ACHN (cell line): ENCODE measurements around the gene EMC1.
A peak's percentile ranks its signal among the peaks of the same experiment; 100 is the strongest.
"Not testable (repeated sequence)": the region's sequence is repeated elsewhere in the genome, so short reads cannot be mapped to it uniquely, and the experiment has no call there.

Experiments used
- DNase-seq: peaks from one replicate; pipeline ENCODE4 v3.0.0-alpha.2; 2015
- in situ Hi-C: cut with HindIII; loops from 2 replicates; pipeline ENCODE4 v1.10.0; 2017; ENCODE audit warnings: low sequenced_read_pairs, low pct_ligation_motif_present, low pct_unique_long_range_greater_than_20kb

The EMC1 gene

DNA sequence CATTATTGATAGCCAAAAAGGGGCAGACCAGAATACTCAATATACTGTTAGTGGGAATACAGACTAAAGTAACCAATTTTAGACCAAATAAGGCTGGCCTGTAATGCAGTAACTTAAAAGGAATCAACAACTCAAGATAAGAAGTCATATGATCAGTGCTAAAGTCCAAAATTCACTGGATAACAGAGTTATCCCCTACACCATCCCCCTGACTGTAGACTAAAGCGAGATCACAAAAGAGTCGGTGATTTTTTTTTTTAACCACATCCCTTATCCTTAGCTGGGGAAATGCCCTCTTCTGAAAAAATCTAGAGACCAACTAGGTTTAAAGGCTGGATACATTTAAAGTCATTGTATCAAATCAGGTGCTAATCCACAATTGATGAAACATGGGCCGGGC lies 48.9 kb downstream of the EMC1 start:
- in situ Hi-C loops: no loop called here
- no peak for DNase-seq

DNA sequence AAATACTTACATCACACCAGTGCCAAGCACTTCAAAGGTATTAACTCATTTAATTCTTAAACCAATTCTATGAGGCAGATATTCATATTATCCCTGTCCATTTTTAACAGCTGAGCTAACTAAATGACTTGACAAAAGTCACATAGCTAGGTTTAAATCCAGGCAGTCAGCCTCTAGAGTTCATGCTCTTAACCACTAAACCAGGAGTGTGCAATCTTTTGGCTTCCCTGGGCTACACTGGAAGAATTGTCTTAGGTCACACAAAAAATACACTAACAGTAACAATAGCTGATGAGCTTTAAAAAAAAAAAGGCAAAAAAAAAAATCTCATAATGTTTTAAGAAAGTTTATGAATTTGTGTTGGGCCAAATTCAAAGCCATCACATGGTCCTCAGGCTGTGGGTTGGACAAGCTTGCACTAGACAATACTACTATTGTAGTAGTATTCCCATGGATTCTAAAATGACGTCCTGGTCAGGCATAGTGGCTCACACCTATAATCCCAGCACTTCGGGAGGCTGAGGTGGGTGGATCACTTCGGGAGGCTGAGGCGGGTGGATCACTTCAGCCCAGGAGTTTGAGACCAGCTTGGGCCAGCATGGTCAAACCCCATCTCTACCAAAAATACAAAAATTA lies 51.2 kb downstream of the EMC1 start:
- in situ Hi-C loops: no loop called here

DNA sequence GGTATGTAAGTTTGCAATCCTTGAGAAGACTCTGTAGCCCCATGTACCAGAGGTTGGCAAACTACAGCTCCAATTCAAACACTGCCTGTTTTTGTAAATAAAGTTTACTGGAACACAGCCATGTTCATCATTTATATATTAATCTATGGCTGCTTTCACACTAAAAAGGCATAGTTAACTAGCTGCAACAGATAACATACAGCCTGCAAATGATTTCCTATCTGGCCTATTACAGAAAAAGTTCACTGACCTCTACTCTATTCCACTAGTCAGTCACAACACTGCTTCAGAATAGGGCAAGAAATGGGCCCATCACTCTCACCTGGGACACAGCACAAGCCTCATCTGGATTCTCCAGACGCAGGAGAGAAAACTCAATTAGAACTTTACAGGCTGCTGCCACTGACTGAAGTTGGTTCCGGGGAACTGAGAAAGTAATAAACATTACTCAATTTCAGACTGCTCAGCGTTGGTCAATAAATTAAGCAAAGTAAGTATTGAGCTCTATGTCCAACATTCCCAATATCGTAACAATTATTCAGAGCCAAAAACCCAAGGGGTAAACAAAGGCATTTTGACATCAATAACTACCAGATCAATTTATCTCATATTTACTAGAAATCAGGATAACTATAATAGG lies 51.9 kb downstream of the EMC1 start:
- DNase-seq: no peak
- in situ Hi-C loops: no loop called here

More for the DNA sequence above, 51.2 kb downstream of the EMC1 start:
- DNase-seq: no peak

DNA sequence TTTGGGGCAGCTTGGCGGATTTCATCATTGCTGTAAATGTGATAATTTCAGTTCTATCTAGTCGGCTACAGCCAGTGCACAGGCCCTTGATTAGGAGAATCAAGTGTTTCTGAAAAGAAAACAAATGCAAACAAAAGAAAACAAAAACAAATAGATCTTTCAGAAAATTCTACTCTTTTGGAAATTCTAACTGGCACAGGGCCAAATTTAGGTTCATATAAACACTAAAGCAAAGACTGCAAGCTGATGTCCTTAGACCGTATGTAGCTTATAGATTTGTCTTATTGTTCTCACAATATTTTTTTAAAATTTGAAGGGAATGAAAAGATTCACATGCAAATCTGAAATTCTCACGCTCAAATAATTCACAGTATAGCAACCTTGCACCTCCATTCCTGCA lies 52.5 kb downstream of the EMC1 start:
- DNase-seq: no peak
- in situ Hi-C loops: no loop called here

DNA sequence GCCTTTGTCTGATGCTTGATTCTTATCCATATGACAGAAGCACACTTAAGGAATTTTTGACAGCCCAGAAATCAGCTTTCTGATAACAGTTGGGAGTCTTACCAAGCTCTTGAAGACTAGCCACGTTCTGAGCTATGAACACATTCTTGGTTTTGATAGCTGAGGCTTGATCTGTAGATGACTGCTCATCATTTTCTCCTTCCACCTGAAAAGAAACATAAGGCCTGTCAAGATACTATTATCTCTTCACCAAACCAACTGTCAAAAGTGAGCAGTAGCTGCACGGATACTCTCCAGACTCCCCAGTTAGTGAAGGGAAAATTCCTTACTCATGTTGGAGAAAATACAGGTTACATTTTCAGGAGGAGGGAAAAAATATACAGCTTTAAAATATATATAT lies 53.5 kb downstream of the EMC1 start:
- no peak for DNase-seq
- in situ Hi-C loops: no loop called here

DNA sequence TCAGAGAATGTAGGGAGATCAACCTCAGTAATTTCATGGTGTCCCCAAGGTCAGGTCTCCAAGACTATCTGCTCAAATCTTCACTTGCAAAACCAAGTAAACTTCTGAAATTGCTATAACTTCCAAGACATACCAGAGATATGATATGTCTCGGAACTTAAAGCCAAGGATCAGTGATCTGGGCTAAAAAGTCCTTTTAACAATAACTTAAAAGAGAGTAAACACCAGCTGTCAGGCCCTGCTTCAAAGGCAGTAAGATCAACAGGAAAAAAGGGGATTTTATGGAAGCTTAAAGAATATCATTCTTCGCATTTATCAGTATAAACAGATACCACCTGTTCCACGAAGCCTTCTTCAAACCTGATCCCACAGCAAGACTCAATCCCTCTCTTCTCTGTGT lies 55.0 kb downstream of the EMC1 start:
- in situ Hi-C loops: no loop called here
- DNase-seq: no peak

DNA sequence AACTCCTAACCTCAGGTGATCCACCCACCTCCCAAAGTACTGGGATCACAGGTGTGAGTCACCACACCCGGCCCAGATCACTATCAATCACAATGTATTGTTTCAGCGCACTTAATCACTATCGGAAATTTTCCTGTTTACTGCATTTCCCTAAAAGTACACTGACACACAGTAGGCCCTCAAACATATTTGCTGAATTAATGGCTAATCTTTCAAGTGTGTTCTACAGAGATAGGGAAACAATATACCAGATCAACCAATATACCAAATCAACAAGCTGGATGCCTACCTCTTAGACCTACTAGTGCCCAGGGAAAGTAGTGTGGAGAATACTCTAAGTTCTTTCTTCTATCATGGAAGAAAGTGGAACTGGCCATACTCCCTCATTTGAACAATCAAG lies 58.3 kb downstream of the EMC1 start:
- in situ Hi-C loops: no loop called here
- DNase-seq: no peak

DNA sequence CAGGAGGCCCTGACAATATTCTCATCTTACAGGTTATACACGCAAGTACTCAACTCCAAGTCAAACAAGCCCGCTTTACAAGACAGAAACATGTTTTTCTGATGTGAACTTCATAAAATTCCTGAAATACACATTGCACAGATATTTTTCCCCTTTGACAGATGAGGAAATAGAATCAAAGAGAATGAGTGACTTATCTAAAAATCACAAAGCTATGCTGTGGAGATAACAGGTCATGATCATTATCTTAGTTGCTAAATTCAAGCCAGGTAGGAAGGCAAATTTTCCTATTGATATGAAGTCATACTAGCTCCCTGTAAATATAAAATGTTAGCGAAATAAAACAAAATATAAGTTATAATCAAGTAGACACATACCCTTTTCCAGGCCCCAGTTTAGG lies 59.5 kb downstream of the EMC1 start:
- in situ Hi-C loops: no loop called here

DNA sequence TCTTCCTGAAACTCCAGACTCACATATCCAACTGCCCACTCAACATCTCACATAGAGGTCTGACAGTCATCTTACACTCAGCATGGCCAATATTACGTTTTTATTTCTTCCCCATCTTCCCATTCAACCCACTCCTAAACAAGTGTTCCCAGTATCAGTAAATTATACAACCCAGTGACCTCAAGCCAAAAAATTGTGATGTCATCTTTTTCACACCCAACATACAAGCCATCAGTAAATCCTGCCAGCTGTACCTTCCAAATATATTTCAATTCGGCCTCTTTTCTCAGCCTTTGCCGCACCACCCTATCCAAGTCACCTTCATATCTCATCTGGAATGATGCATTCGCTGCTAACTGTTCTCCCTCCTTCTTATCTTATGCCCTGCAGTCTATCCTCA lies 60.9 kb downstream of the EMC1 start:
- DNase-seq: no peak
- in situ Hi-C loops: no loop called here

More for the DNA sequence above, 59.5 kb downstream of the EMC1 start:
- DNase-seq: no peak

DNA sequence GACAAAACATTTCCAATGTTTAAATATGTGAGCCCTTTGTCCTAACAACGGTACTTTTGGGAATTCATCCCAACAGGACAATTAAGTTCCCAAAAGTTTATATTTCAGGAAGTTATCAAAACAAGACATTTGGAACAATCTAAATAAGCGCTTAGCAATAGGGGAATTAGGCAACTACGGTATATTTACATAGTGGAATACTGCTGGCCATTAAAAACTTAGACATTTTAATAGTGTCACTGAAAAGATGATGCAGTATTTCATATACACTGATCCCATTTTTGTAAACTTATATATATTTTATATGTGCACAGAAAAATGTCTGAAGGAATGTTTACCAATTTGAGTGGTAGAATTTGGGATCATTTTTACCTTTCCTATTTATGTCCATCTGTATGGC lies 62.1 kb downstream of the EMC1 start:
- in situ Hi-C loops: no loop called here
- no peak for DNase-seq

DNA sequence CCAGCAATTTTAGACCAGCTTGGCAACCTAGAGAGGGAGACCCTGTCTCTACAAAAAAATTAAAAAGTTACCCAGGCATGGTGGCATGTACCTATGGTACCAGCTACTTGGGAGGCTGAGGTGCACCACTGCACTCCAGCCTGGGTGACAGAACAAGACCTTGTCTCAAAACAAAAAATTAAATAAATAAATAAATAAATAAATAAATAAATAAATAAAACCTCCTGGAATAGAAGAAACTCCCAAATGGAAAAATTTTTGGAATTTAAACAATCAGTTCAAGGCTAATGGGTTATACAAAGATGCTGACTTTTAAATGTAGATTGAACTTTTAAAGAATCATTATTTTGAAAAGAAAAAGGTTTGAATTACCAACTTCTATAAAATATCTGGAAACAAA lies 63.5 kb downstream of the EMC1 start:
- in situ Hi-C loops: no loop called here
- no peak for DNase-seq

DNA sequence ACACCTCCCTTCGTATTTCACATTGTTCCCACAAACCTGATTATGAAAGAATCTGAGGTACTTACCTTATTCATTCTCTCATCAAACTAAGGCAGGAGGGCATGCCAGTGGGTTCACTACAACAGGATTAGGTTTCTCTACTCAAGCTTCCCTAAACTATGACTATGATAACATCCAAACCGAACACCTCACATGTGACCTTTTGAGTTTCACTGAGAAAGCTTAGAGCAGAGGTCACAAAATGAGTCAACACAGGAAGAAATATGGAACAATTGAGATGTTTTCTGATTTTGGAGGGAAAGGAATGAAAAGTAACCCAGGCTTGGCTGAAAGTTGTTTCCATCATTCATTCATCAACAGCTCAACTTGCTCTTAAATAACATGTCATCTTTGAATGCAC lies 65.3 kb downstream of the EMC1 start:
- in situ Hi-C loops: no loop called here
- DNase-seq: no peak

DNA sequence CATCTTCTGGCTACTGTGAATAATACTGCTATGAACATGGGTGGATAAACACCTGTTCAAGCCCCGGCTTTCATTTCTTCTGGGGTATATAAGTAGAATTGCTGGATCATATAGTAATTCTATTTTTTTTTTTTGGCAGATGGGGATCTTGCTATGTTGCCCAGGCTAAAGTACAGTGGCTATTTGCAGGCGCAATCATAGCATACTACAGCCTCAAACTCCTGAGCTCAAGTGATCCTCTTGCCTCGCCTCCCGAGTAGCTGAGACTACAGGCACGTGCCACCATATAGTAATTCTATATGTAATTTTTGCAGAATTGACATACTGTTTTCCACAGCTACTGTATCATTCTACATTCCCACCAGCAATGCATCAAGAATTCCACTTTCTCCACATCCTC lies 69.1 kb downstream of the EMC1 start:
- no peak for DNase-seq
- in situ Hi-C loops: no loop called here

DNA sequence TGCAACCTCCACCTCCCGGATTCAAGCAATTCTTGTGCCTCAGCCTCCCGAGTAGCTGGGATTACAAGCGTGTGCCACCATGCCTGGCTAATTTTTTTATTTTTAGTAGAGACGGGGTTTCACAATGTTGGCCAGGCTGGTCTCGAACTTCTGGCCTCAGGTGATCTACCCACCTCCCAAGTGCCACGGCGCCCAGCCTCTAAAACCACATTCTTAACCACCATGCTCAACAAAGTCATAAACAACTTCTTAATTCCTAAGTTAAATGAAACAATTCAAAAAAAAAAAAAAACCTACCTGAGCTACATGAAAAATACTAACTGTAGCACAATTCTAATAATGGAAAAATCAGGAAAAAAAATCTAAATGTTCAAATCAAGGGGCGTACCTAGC lies 71.1 kb downstream of the EMC1 start:
- in situ Hi-C loops, DNase-seq: not testable (repeated sequence)

DNA sequence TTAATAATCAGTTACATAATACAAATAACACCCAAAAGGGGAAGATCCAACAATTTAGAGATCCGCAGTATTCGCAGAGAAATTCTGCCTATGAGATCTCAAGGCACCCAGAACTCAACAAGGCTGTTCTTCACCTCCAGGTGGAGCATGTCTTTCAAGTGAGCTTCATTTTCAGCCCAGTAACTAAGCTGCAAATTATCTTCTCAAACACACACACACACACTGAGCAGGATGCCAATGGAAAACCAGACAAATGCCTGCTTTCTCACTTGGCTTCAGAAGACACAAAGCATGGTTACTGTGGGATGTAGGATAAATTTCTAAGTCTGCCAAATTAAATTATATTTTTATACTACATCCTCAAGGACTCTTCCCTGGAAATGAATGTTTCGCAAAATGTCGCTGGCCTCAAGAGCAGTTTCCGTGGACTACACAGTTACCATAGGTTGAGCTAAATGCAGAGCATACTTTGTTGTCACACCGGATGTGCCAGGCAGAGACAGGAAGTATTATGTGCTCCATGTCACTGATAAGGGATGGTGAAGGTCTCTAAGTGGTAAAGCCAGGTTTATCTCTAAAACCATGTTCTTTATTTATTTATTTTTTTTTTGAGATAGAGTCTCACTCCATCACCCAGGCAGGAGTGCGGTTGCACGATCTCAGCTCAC lies 71.6 kb downstream of the EMC1 start:
- peak; percentile 12 for DNase-seq
- in situ Hi-C loops: no loop called here

DNA sequence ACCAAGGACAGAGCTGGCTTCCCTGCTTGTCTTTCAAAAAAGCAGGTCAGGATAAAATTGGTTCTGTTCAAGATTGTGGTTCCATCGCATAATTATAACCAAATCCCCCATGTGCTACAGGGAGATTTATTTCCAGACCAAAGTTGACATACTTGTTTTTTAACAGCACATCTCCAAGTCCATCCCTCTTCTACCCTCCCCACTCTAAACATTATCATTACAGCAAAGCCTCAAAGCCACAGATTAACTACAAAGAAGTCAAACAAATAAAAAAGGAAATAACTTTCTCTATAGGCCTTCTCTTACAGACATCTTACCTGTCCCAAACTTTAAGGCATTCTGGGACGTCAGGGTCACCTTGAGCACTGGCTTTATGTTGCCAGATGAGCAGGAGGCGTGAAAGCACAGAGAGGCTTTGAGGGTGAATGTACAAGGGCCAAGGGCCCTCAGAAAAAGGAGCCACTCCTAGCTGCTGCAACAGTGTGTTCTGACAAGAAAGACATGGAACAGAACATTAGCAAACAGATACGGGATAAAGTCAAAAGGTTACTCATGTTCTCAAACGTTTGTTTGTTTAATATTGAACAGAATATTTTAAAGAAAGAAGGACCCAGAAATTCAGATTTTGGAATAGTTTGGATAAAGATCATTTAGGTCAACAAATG lies 72.5 kb downstream of the EMC1 start:
- in situ Hi-C loops: no loop called here
- no peak for DNase-seq

DNA sequence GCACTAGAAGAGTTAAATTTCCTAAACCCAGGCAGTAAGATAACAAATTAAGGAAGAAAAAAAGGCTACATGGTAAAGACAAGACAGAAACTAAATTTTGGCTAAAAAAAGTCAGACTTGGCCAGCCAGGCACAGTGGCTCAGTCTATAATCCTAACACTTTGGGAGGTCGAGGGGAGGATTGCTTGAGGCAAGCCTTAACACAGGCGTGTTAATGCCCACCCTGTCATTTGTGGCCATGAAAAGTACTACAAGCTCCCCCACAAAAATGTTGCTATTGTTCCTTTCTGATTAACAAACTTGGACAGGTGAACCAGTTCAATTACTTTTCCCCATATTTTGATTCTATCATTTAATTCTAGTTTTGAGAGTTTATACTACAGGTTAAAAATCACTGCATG lies 73.5 kb downstream of the EMC1 start:
- DNase-seq: no peak
- in situ Hi-C loops: no loop called here

DNA sequence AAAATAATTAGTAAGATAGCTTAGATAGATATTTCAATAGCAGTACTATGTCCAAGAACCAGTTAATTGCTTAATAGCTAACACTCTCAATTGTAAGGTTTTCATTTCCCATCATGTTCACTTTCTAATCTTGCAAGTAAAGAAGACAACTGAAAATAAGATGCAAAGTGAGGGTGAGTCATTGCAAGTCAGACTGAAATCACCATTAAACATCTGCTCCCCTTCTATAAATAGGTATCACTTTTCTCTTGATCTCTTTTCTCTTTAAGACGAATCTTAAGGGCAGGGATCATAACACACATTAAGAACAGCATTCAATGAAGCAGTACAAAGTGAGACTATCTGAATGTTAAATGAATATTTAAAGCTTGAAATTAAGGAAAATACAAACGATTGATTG lies 81.7 kb downstream of the EMC1 start:
- DNase-seq: no peak
- in situ Hi-C loops: no loop called here

DNA sequence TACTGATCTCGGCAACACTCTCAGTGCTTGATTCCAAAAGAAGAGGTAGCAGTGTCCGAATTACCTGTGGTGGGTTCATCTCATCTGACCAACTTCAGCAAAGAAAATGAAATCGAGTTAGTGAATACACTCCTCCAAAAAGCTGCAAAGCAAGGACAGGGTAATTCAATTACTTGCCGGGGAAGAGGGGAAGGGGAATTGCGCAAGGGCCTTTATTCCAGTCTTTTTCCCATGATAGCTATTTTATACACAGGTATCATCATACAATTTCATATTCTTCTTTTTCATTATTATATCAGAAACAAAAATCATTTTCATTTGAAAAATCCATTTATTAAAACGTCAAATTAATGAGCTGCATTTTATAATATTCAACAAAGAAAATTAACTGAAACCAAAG lies 84.2 kb downstream of the EMC1 start:
- in situ Hi-C loops: no loop called here
- no peak for DNase-seq

DNA sequence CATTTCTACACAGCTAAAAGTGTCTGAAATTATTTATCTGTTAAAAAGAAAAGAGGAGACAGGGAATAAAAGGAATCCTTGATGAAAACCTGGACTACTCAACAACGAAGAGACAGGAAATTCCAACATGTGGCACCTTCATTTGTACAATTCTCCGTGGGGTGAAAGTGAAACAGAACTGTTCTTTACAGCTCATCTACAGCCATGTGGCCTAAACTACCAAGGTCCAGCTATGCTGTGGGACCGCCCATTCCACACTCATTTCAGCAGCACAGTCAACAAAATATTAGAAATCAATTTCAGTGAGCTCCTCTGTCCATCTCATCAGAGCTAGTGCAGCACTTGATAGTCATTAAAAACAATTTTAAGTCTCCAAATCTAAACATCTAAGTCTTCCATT lies 85.3 kb downstream of the EMC1 start:
- in situ Hi-C loops: no loop called here

More for the DNA sequence above, 85.3 kb downstream of the EMC1 start:
- no peak for DNase-seq
